AG10803 (cell line): ENCODE data around the gene C11orf21.

Source experiments
- DNase-seq: peaks from one replicate; pipeline ENCODE4 v3.0.0; 2010; ENCODE audit warnings: low read depth
- H3K4me3 ChIP-seq: 2 replicates; pipeline ENCODE4 v1.5.1; 2011; ENCODE audit warnings: mild to moderate bottlenecking, low read length, control low read depth
- CTCF ChIP-seq: conservative IDR thresholded peaks from 2 replicates; pipeline ENCODE4 v1.5.1; 2011; ENCODE audit warnings: mild to moderate bottlenecking, low read length, control low read depth, inconsistent platforms

C11orf21 gene

GRCh38 chr11:2267851-2268728, 33.6 kb downstream of the C11orf21 start:
- no peak overlapping the region for H3K4me3 ChIP-seq
- TF ChIP-seq CTCF: no peak
- DNase-seq: no peak

- TF ChIP-seq CTCF: no peak
- no peak overlapping the region for H3K4me3 ChIP-seq
- no peak for DNase-seq
These were observed 34.3 kb downstream of the C11orf21 start for GRCh38 chr11:2267306-2267850.

- TF ChIP-seq CTCF: no peak
- no peak for DNase-seq
- no peak overlapping the region for H3K4me3 ChIP-seq
These were observed 35.0 kb downstream of the C11orf21 start for GRCh38 chr11:2266586-2267305.

GRCh38 chr11:2265854-2266585, 35.7 kb downstream of the C11orf21 start:
- DNase-seq: no peak
- no peak overlapping the region for H3K4me3 ChIP-seq
- no peak for TF ChIP-seq CTCF

GRCh38 chr11:2265396-2265795, 36.3 kb downstream of the C11orf21 start:
- DNase-seq: no peak
- TF ChIP-seq CTCF: no peak
- H3K4me3 ChIP-seq: no peak overlapping the region

- H3K4me3 ChIP-seq: no peak overlapping the region
- TF ChIP-seq CTCF: no peak
- no peak for DNase-seq
These were observed 37.2 kb downstream of the C11orf21 start for GRCh38 chr11:2264366-2265053.
